Erythroblast (primary cell): ENCODE results near the gene SLC16A2.

Experiments used
- GATA1 ChIP-seq: IDR thresholded peaks from 2 replicates; pipeline ENCODE4 v1.6.1; 2011; ENCODE audit warnings: low read depth, mild to moderate bottlenecking, control low read depth, low read length, moderate library complexity
- POLR2A ChIP-seq: IDR thresholded peaks from 2 replicates; pipeline ENCODE4 v1.6.1; 2011; ENCODE audit warnings: mild to moderate bottlenecking, low read length

GRCh38 chrX:74437530-74437929, 16.2 kb downstream of the SLC16A2 start:
- TF ChIP-seq POLR2A: no peak
- no peak for TF ChIP-seq GATA1
